Mesothelial cell of epicardium (in vitro differentiated cells): ENCODE measurements around the gene ERRFI1. TPM values are rescaled to one million over a fixed set of nuclear protein-coding genes. Genes with fewer than 3 reads are reported as not detected.

ENCODE experiments used
- DNase-seq, 2 experiments: peaks; one replicate each; pipeline ENCODE4 v3.0.0; 2021; ENCODE audit warnings: low spot score in 2 of 2; ENCODE audit not compliant: unreplicated experiment in 2 of 2
- H3K27ac Mint-ChIP-seq: 2 replicates; pipeline ENCODE4 v1.8.0; 2021; ENCODE audit warnings: mixed read lengths
- H3K27me3 Mint-ChIP-seq: 2 replicates; pipeline ENCODE4 v1.8.0; 2021; ENCODE audit warnings: low read depth, mixed read lengths
- H3K36me3 Mint-ChIP-seq: 2 replicates; pipeline ENCODE4 v1.8.0; 2021; ENCODE audit warnings: mixed read lengths
- H3K4me1 Mint-ChIP-seq: 2 replicates; pipeline ENCODE4 v1.8.0; 2021; ENCODE audit warnings: mixed read lengths
- H3K4me3 Mint-ChIP-seq: 2 replicates; pipeline ENCODE4 v1.8.0; 2021; ENCODE audit warnings: mild to moderate bottlenecking, moderate library complexity, mixed read lengths
- H3K9me3 Mint-ChIP-seq: 2 replicates; pipeline ENCODE4 v1.8.0; 2021; ENCODE audit warnings: mixed read lengths
- total RNA-seq: library from RNA; stranded (reverse); gene quantifications from 3 replicates; pipeline ENCODE4 v1.2.1, GENCODE V29; 2021
- TF ChIP-seq, protein P1 (sequence below): fragments of 200-600 bp; sonication (generic); IDR thresholded peaks from one replicate; pipeline ENCODE4 v1.5.0; 2021; ENCODE audit warnings: antibody characterized with exemption; ENCODE audit not compliant: unreplicated experiment

Gene ERRFI1
- total RNA-seq, 1 donor from 2014 or later: 134 TPM

DNA sequence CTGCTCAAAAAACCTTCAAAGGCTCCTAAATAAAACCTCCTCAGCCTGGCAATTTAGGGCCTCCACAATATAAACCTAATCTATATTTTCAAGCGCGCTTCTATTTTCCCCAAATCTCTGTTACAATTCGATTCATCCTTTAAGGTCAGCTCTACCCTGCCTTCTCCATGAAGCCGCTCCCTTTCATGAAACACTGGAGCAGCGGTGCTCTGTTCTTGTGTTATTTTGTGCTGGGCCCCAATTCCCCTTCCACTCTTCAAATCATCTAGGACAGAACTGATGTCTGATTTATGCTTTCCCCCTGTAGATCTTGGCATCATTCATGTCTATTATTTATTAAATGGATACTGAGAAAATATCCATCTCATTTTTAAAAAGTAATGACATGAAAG, 6.9 kb downstream of the ERRFI1 start:
- Mint-ChIP-seq H3K27me3 (no peaks in the 10 kb centered on the region), H3K36me3 (peaks cover 4% of the 10 kb centered on the region), H3K9me3 (no peaks in the 10 kb centered on the region), H3K27ac (peak overlapping the region; percentile 88), H3K4me1 (peaks cover 93% of the 10 kb centered on the region), H3K4me3 (peak overlapping the region; percentile 5)
- TF ChIP-seq, protein P1, sequence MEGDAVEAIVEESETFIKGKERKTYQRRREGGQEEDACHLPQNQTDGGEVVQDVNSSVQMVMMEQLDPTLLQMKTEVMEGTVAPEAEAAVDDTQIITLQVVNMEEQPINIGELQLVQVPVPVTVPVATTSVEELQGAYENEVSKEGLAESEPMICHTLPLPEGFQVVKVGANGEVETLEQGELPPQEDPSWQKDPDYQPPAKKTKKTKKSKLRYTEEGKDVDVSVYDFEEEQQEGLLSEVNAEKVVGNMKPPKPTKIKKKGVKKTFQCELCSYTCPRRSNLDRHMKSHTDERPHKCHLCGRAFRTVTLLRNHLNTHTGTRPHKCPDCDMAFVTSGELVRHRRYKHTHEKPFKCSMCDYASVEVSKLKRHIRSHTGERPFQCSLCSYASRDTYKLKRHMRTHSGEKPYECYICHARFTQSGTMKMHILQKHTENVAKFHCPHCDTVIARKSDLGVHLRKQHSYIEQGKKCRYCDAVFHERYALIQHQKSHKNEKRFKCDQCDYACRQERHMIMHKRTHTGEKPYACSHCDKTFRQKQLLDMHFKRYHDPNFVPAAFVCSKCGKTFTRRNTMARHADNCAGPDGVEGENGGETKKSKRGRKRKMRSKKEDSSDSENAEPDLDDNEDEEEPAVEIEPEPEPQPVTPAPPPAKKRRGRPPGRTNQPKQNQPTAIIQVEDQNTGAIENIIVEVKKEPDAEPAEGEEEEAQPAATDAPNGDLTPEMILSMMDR: no peak
- no peak for DNase-seq

DNA sequence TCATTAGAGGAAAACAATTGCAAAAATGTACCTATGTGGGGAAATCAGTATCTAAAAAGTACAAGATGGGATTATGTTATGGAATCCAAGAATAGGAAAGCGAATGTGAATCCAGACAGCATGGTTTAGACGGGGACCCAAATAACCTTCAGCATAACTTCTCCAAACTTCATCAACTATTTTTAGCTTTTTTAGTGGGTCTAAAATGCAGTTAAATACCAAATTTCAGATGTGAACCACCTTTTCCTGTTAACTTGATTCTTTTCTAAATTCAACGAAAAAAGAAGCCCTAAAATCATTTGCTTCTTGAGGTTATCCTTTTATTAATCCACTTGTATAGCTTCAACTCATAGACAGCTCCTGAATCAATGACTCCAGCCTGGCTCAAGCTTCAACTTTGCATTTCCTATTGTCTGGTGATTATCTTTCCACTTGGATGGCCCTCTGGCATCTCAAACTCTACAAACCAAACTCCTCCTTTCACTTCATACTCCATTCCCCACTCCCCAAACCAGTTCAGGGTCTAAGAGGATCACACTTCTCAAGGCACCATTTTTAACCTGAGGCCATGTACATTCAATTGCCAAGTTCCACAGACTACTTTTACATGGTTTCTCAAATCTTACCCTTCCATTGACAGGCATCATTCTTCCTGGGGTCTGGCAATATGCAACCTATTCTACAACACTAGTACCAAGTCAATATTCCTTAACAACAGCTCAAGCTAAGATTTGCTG, 7.4 kb downstream of the ERRFI1 start:
- Mint-ChIP-seq H3K27me3 (no peaks in the 10 kb centered on the region), H3K4me1 (peaks cover 91% of the 10 kb centered on the region), H3K27ac (peak overlapping the region; percentile 88), H3K36me3 (peaks cover 9% of the 10 kb centered on the region), H3K9me3 (no peaks in the 10 kb centered on the region), H3K4me3 (peak overlapping the region; percentile 24)
- TF ChIP-seq, protein P1: no peak
- no peak for DNase-seq

GRCh38 chr1:8017495-8018197, 8.5 kb downstream of the ERRFI1 start:
- H3K27me3 Mint-ChIP-seq: no peaks in the 10 kb centered on the region
- peaks cover 81% of the 10 kb centered on the region for H3K4me1 Mint-ChIP-seq
- peak overlapping the region; percentile 6 for H3K4me3 Mint-ChIP-seq
- peak overlapping the region; percentile 94 for H3K27ac Mint-ChIP-seq
- TF ChIP-seq, protein P1: no peak
- peaks cover 15% of the 10 kb centered on the region for H3K36me3 Mint-ChIP-seq
- H3K9me3 Mint-ChIP-seq: no peaks in the 10 kb centered on the region
- DNase-seq: peak in 1 of 2 experiments; percentile 47

GRCh38 chr1:8016895-8017241, 9.2 kb downstream of the ERRFI1 start:
- Mint-ChIP-seq H3K4me3 (no peak overlapping the region), H3K4me1 (peaks cover 73% of the 10 kb centered on the region), H3K9me3 (no peaks in the 10 kb centered on the region), H3K36me3 (peaks cover 15% of the 10 kb centered on the region), H3K27me3 (no peaks in the 10 kb centered on the region), H3K27ac (peak overlapping the region; percentile 94)
- DNase-seq: no peak
- TF ChIP-seq, protein P1: no peak

DNA sequence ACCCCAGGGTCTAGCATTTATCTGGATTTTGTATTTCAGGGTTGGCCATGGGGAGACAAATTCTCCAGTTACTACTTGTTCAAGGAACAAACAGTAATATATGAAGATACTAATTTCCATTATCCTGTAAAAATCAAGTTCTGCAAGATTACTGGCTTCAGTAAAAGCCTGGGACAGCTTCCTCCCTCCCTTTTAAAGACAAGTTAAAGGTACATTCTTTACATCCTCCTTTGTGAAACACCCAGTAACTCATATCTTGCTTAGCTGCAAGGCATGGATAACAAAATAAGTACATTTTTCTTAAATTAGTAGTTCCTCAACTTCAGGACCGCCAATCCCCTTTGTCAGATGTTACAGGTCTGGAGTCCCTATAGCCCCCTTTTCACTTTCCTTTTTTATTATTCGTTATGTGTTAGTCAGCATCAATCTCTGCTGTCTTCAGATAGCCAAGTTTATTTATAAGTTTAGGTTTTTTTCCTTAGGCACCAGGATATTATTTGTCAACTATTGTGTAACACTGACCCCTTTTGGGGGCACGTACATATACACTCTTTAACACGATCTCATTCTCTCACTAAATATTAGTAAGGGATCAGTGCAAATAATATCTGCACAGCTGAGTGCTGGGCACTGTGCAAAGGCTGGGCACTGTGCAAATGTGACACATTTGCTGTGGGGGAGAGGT, 9.8 kb downstream of the ERRFI1 start:
- no peaks in the 10 kb centered on the region for H3K27me3 Mint-ChIP-seq
- TF ChIP-seq, protein P1: no peak
- peak overlapping the region; percentile 32 for H3K4me3 Mint-ChIP-seq
- peaks cover 69% of the 10 kb centered on the region for H3K4me1 Mint-ChIP-seq
- no peak for DNase-seq
- H3K27ac Mint-ChIP-seq: peak overlapping the region; percentile 94
- peaks cover 15% of the 10 kb centered on the region for H3K36me3 Mint-ChIP-seq
- H3K9me3 Mint-ChIP-seq: no peaks in the 10 kb centered on the region
